SJSA1 (cell line): Measurements from ENCODE around the gene ASAP2. TPM values are rescaled to one million over a fixed set of nuclear protein-coding genes. Genes with fewer than 3 reads are reported as not detected.
"Not testable (repeated sequence)": the region's sequence is repeated elsewhere in the genome, so short reads cannot be mapped to it uniquely, and the experiment has no call there.

ENCODE experiments used
- DNase-seq, 2 experiments: peaks; one replicate each; pipeline ENCODE4 v3.0.0-alpha.2; 2015 to 2020; ENCODE audit warnings: low spot score in 2 of 2, low read depth in 1 of 2
- H3K27ac ChIP-seq: fragments of 250-450 bp; sonication (Bioruptor Pico); 2 replicates; pipeline ENCODE4 v1.5.1; 2020; ENCODE audit warnings: mild to moderate bottlenecking, moderate library complexity
- H3K27me3 ChIP-seq: fragments of 250-450 bp; sonication (Bioruptor Pico); replicated peaks from 2 replicates; pipeline ENCODE4 v1.5.1; 2020; ENCODE audit warnings: mild to moderate bottlenecking, moderate library complexity
- H3K36me3 ChIP-seq: fragments of 250-450 bp; sonication (Bioruptor Pico); 2 replicates; pipeline ENCODE4 v1.5.1; 2020; ENCODE audit warnings: mild to moderate bottlenecking
- H3K4me1 ChIP-seq: fragments of 250-450 bp; sonication (Bioruptor Pico); replicated peaks from 2 replicates; pipeline ENCODE4 v1.6.1; 2021; ENCODE audit warnings: mild to moderate bottlenecking
- H3K4me3 ChIP-seq: fragments of 250-450 bp; sonication (Bioruptor Pico); 2 replicates; pipeline ENCODE4 v1.5.1; 2020; ENCODE audit warnings: mild to moderate bottlenecking
- H3K9me3 ChIP-seq: fragments of 250-450 bp; sonication (Bioruptor Pico); replicated peaks from 2 replicates; pipeline ENCODE4 v1.5.1; 2020; ENCODE audit warnings: mild to moderate bottlenecking
- total RNA-seq: library from RNA; depleted of rRNA; stranded (reverse); fragments of >200 nt; shearing (Covaris generic); gene quantifications from 2 replicates; pipeline ENCODE4 v1.2.3, GENCODE V29; 2014

Gene ASAP2
- total RNA-seq, 1 experiment from 2014 or later: 15.5 TPM

DNA sequence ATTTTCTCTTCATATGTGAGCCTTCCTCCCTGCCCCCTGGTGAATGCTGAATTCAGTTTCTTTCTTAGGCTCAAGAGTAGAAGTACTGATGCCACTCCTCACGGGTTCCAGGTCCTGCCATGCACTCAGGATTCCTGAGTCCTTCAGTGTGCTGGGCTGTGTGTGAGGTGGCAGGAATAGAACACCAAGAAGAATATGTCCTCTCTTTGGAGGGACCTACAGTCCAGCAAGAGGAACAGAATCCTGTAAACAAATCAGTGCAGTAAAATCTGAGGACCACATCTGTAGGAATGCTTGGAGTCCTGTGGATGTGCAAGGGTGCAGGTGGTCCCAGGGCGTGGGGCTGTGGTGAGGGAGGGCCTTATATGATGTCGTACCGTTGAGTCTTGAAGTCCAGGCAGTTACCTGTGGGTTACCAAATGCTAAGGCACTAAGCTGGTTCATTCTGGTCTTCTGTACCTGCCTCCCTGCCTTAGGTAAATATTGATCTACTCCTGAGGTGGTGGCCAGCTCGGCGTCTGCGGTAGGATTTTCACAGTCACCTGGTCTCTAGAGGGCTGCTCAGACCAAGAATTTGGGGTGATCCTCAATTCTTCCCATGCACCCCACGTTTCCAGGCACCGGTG is 5.5 kb downstream of the ASAP2 start:
- H3K36me3 ChIP-seq: peaks cover 18% of the 10 kb centered on the region
- no peak for DNase-seq
- H3K4me1 ChIP-seq: peaks cover 15% of the 10 kb centered on the region
- H3K27me3 ChIP-seq: no peaks in the 10 kb centered on the region
- H3K27ac ChIP-seq: no peak overlapping the region
- H3K4me3 ChIP-seq: no peak overlapping the region
- no peaks in the 10 kb centered on the region for H3K9me3 ChIP-seq

DNA sequence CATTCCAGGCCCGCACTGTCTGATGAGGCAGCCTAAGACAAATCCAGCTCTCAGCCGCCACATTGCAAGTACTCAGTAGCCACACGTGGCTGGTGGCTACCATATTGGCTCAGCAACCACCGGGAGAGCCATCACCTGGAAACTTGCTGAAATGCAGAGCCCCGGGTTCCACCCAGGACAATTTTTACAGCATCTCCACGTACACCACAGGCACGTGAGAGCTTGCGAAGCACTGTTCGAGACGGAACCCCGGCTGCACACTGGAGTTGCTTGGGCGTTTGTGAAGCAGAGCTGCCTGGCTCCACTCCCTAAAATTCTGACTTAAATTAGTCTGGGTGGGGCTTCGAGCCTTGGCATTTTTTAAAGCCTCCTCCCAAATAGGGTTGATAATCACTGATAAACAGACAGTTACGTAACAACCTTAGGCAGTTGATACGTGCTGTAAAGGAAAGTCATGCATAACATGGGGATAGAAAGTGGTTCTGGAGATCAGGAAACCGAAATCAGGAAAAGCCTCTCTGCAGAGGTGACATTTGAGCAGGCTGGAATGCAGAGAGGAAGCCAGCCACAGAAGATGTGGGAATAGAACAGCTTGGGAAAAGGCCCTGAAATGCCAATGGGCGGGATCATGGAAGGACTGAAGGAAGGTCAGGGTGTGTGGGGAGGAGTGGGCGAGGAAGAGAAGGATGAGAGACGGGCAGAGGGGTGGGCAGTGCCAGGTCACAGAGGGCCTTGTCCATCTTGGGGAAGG is 6.2 kb downstream of the ASAP2 start:
- no peak overlapping the region for H3K27ac ChIP-seq
- no peak overlapping the region for H3K4me3 ChIP-seq
- H3K27me3 ChIP-seq: no peaks in the 10 kb centered on the region
- H3K4me1 ChIP-seq: peaks cover 15% of the 10 kb centered on the region
- no peaks in the 10 kb centered on the region for H3K9me3 ChIP-seq
- no peak for DNase-seq
- peaks cover 14% of the 10 kb centered on the region; the same call in 1 of the 2 replicates for H3K36me3 ChIP-seq

DNA sequence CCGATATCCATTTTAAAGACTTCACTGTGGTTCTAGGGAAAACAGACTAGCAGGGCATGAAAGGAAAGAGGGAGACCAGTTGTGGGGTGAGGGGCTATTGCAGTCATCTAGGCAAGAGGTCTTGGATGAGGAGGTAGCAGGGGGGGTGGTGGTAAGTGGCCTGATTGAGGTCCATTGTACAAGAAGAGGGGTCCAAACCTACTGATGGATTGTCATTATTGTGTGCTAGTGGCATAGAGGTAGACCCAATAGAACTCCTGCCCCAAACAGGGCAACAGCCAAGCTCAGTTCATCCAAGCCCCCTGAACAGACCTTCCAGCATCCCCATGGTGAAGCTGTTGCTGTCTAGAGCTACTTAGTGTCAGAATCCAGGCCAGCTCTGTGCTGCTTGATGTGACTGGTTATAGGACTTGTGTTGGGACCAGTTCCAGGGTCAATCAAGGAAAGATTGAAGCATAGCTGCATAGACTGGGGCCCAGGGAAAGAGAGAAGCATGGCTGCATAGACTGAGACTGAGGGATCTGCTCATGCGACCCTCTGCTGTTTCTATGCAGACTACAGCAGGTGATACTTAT is 7.0 kb downstream of the ASAP2 start:
- peaks cover 14% of the 10 kb centered on the region; the same call in 1 of the 2 replicates for H3K36me3 ChIP-seq
- H3K27ac ChIP-seq: no peak overlapping the region
- H3K9me3 ChIP-seq: no peaks in the 10 kb centered on the region
- no peak for DNase-seq
- no peak overlapping the region for H3K4me3 ChIP-seq
- no peaks in the 10 kb centered on the region for H3K27me3 ChIP-seq
- H3K4me1 ChIP-seq: peaks cover 12% of the 10 kb centered on the region

DNA sequence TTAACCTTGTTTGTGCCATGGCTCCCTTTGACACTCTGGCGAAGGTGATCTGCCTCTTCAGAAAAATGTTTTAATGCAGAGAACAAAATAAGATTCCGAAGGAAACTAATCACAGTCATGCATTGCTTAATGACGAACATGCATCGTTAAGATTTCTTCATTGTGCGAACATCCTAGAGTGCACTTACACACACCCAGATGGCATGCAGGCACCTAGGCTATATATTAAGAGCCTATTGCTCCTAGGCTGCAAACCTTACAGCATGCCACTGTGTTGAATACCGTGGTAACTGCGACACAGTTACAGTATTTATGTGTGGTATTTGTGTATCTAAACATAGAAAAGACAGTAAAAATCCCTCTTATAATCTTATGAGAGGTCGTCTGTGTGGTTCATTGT is 8.3 kb downstream of the ASAP2 start:
- no peak for DNase-seq
- H3K27ac ChIP-seq: no peak overlapping the region
- no peaks in the 10 kb centered on the region for H3K9me3 ChIP-seq
- no peaks in the 10 kb centered on the region for H3K27me3 ChIP-seq
- H3K36me3 ChIP-seq: peaks cover 14% of the 10 kb centered on the region; the same call in 1 of the 2 replicates
- H3K4me1 ChIP-seq: no peaks in the 10 kb centered on the region
- no peak overlapping the region for H3K4me3 ChIP-seq

DNA sequence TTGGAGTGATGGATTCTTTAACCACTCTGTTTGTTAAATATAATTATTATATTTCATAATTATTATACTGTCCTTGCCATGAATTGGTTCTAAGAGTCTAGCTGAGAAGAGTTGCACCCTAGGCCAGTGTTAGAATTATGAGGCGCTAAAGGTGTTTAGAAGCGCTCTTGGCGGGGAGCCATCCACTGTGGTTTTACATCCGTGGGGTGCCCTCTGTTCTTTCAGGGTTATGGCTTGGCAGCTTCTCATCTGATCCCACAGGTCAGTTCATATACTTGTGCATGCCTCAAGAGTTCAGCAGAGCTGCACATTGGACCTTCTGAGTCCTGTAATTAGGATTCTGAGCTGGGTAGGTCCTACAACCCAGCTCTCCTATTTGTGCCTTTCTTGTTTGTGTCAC is 9.1 kb downstream of the ASAP2 start:
- no peak overlapping the region for H3K27ac ChIP-seq
- no peak overlapping the region for H3K4me3 ChIP-seq
- 0 out of 2 replicates have a peak, but pooled peaks cover 12% of the 10 kb centered on the region for H3K36me3 ChIP-seq
- H3K4me1 ChIP-seq: no peaks in the 10 kb centered on the region
- no peak for DNase-seq
- no peaks in the 10 kb centered on the region for H3K27me3 ChIP-seq
- H3K9me3 ChIP-seq: no peaks in the 10 kb centered on the region

DNA sequence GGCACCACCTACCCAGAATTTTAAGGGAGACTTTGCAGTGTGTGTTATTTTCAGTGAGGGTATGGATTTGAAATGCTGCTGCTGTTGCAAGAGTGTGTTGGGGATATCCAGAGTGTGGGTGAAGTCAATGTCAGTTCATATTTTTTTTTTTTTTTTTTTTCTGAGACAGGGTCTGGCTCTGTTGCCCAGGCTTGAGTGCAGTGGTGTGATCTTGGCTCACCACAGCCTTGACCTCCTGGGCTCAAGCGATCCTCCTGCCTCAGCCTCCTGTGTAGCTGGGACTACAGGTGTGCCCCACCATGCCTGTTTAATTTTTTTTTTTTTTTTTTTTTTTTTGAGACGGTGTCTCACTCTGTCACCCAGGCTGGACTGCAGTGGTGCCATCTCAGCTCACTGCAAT is 9.5 kb downstream of the ASAP2 start:
- not testable (repeated sequence) for H3K4me3 ChIP-seq, H3K9me3 ChIP-seq, H3K4me1 ChIP-seq, H3K27me3 ChIP-seq, H3K27ac ChIP-seq, DNase-seq
- H3K36me3 ChIP-seq: 0 out of 2 replicates have a peak, but pooled peaks cover 12% of the 10 kb centered on the region

DNA sequence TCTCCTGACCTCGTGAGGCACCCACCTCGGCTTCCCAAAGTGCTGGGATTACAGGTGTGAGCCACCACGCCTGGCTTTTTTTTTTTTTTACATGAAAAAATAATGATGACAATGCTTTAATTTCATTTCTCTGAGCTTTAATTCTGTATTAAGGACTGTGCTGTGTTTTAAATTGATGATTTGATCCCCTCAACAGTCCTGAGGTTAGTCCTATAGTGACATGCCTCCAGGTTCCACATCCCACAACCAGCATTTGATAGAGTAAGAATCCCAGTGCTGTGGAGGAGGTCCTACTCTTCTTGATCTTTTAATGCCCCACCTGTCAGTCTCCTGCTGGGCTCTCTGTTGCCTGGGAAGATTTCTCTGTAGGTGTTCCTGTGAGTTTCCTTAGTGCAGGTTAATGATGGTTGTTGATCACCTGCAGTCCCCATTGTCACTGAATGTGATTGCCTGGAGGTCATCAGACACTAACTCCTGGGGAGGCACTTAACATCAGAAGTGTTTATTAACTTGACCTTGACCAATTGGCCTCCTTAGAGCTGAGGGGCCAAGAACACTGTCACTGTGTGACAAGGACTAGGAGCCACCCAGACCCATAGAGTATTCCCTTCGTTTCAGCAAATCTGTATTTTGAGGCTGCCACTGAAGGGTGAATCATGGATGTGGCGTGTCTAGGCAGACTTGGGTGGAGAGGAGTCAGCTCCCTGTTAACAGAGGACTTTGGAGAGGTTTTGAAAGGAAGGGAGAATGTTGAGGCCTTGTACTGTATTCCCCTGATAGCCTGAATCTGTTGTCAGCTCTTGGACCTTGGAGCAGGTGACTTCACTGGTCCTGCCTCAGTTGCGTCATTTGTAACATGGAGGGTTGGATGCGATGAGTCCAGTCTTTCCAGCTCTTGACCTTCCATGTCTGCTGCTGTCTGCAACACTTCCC is 11.5 kb downstream of the ASAP2 start:
- Histone ChIP-seq H3K36me3 (0 out of 2 replicates have a peak, but pooled peaks cover 5% of the 10 kb centered on the region), H3K27me3 (no peaks in the 10 kb centered on the region), H3K4me1 (no peaks in the 10 kb centered on the region), H3K27ac (no peak overlapping the region), H3K9me3 (no peaks in the 10 kb centered on the region), H3K4me3 (no peak overlapping the region)
- DNase-seq: no peak

DNA sequence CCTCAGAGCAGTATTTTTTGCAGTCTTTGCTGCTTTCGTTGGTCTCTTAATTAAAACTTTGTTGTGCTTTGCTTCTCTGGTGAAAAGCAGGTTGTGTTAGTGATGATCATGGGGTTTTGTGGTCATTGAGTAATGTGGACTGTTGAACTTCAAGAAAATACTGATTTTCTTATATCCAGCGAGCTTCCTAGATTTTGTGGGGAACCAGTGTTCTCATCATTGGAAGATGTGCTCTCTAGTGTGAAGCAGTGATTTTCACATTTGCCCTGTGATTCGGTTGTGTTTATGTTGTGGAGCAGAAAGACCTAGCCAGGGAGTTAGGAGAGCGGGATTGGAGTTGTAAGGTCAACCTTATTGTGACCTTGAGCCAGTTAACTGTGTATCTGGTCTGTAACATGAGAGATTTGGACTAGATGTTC is 12.4 kb downstream of the ASAP2 start:
- no peaks in the 10 kb centered on the region for H3K4me1 ChIP-seq
- no peak for DNase-seq

DNA sequence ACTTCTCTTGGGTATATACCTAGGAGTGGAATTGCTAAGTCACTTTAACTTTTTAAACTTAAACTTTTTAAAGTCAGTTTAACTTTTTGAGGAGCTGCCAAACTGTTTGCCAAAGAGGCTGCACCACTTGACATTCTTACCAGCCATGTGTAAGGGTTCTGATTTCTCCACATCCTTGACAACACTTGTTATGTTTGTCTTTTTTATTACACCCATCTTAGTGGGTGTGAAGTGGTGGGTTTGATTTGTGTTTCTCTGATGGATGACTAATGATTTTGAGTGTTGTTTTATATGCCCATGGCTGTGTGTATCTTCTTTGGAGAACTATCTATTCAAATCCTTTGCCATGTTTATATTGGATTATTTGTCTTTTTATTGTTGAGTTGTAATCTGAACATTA is 13.6 kb downstream of the ASAP2 start:
- H3K36me3 ChIP-seq: 0 out of 2 replicates have a peak, but pooled peaks cover 3% of the 10 kb centered on the region
- H3K4me3 ChIP-seq: no peak overlapping the region
- no peak for DNase-seq
- no peaks in the 10 kb centered on the region for H3K9me3 ChIP-seq
- no peaks in the 10 kb centered on the region for H3K27me3 ChIP-seq
- no peaks in the 10 kb centered on the region for H3K4me1 ChIP-seq
- H3K27ac ChIP-seq: no peak overlapping the region

More for the DNA sequence above, 12.4 kb downstream of the ASAP2 start:
- no peaks in the 10 kb centered on the region for H3K9me3 ChIP-seq
- no peaks in the 10 kb centered on the region for H3K27me3 ChIP-seq
- H3K27ac ChIP-seq: no peak overlapping the region
- no peak overlapping the region for H3K4me3 ChIP-seq
- H3K36me3 ChIP-seq: 0 out of 2 replicates have a peak, but pooled peaks cover 5% of the 10 kb centered on the region

DNA sequence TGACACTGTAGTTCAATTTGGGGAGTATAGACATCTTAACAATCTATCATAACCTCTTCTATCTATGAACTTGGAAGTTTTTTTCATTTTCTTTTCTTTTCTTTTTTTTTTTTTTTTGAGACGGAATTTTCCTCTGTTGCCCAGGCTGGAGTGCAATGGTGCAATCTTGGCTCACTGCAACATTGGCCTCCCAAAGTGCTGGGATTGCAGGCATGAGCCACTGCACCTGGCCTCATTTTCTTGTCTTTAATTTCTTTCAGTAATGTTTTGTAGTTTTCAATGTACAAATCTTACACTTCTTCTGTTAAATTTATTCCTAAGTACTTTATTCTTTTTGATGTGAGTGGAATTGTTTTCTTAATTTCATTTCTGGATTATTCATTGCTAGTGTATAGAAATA is 14.6 kb downstream of the ASAP2 start:
- Histone ChIP-seq H3K27me3 (no peaks in the 10 kb centered on the region), H3K27ac (no peak overlapping the region), H3K36me3 (0 out of 2 replicates have a peak, but pooled peaks cover 3% of the 10 kb centered on the region), H3K4me3 (no peak overlapping the region), H3K9me3 (no peaks in the 10 kb centered on the region), H3K4me1 (no peaks in the 10 kb centered on the region)
- no peak for DNase-seq

DNA sequence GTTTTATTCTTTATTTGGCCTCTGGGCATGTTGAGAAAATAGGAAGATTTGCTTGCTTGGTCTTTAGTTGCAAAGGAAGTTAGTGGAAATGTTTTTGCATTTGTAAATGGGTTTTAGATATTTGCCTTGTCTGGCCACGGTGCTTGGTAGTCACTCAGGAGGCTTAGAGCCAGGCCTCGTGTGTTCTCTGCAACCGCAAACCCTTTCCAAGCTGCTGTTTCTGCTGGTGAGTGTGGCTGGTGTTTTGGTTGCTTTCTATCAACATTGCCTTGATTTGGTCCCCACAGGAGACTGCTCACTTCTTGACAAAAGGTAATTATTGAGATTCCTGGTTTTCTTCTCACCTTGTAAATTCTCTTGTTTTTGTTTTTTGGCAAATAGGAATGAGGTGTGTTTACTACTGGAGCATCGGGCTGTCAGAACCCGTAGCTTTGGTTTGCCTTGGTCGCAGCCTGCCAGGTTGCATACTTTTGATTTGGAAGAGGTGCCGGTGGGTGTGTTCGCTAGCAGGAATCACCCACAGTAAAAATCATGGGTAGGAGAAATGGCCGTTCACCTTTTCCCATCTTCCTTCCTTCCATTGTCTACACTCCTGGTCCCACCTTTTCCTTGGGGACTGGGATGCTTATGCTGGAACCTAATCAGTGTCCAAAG is 15.8 kb downstream of the ASAP2 start:
- Histone ChIP-seq H3K27me3 (no peaks in the 10 kb centered on the region), H3K4me1 (peaks cover 5% of the 10 kb centered on the region), H3K4me3 (no peak overlapping the region), H3K9me3 (no peaks in the 10 kb centered on the region), H3K36me3 (no peaks in the 10 kb centered on the region), H3K27ac (no peak overlapping the region)
- DNase-seq: no peak

DNA sequence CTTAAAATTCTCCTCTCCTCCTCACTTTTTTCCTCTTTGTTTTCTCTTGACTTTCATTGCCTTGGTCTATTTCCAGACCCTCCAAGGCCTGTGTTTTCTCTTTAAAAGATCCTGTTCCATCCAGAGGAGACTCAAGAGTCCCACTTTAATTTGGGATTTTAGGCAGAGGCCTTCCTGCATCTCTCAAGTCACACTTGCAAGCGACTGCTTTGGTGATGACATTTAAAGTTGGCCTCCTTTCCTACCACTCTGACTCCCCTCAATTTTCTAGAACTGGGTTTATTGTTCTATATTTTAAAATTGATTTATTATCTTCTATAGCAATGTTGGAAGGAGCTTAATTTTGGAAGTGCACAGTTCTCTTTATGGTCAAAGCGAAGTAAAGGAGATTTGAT is 16.3 kb downstream of the ASAP2 start:
- Histone ChIP-seq H3K4me3 (no peak overlapping the region), H3K36me3 (no peaks in the 10 kb centered on the region), H3K4me1 (peaks cover 10% of the 10 kb centered on the region), H3K27me3 (no peaks in the 10 kb centered on the region), H3K27ac (no peak overlapping the region), H3K9me3 (no peaks in the 10 kb centered on the region)
- no peak for DNase-seq

DNA sequence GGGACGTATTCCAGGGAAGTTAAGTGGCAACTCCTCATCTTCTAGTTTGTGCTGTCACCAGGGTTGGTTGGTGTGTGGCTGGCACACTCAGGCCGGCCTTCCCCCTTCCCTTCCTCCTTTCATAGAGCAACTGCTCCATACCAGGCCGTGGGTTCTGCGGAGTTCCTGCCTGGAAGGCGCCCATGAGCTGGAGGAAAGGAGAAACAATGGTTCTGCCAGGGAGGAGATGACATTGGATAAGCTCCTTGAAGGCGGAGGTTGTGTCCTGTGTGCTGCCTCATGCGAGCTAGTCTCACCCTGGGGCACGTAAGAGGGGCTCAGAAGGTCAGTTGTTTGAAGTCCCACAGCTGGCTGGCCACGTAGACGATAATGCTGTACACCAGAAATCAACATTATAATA is 19.2 kb downstream of the ASAP2 start:
- no peaks in the 10 kb centered on the region for H3K27me3 ChIP-seq
- H3K36me3 ChIP-seq: no peaks in the 10 kb centered on the region
- DNase-seq: no peak
- H3K4me1 ChIP-seq: peaks cover 39% of the 10 kb centered on the region
- H3K27ac ChIP-seq: no peak overlapping the region
- H3K4me3 ChIP-seq: no peak overlapping the region
- H3K9me3 ChIP-seq: no peaks in the 10 kb centered on the region
